Effector memory CD4-positive, alpha-beta T cell (primary cell): ENCODE data around the gene CCDC106.

Source experiments
- DNase-seq, 3 donors: peaks; one replicate each; pipeline ENCODE4 v3.0.0-alpha.2; 2020
- H3K27ac ChIP-seq: 2 replicates; pipeline ENCODE4 v1.7.0; 2013; ENCODE audit warnings: mild to moderate bottlenecking, low read length, moderate library complexity; ENCODE audit not compliant: insufficient read depth, poor library complexity, severe bottlenecking
- H3K27me3 ChIP-seq: replicated peaks from 2 replicates; pipeline ENCODE4 v1.7.0; 2013; ENCODE audit warnings: mild to moderate bottlenecking, low read length; ENCODE audit not compliant: insufficient read depth, control insufficient read depth, poor library complexity, severe bottlenecking
- H3K36me3 ChIP-seq: 2 replicates; pipeline ENCODE4 v1.7.0; 2013; ENCODE audit warnings: mild to moderate bottlenecking, low read length, moderate library complexity; ENCODE audit not compliant: control insufficient read depth, insufficient read depth
- H3K4me1 ChIP-seq: 2 replicates; pipeline ENCODE4 v1.7.0; 2013; ENCODE audit warnings: low read length, mild to moderate bottlenecking; ENCODE audit not compliant: control insufficient read depth, insufficient read depth, poor library complexity, severe bottlenecking
- H3K4me3 ChIP-seq: 2 replicates; pipeline ENCODE4 v1.7.0; 2013; ENCODE audit warnings: low read length, low read depth, mild to moderate bottlenecking; ENCODE audit not compliant: insufficient read depth, poor library complexity, severe bottlenecking
- H3K9me3 ChIP-seq: 2 replicates; pipeline ENCODE4 v1.7.0; 2013; ENCODE audit warnings: mild to moderate bottlenecking, low read length, moderate library complexity; ENCODE audit not compliant: control insufficient read depth

The CCDC106 gene

GRCh38 chr19:55667958-55668357 is 19.9 kb downstream of the CCDC106 start:
- H3K27me3 ChIP-seq = no peaks in the 10 kb centered on the region
- H3K36me3 ChIP-seq = peaks cover 78% of the 10 kb centered on the region
- H3K4me3 ChIP-seq = no peak overlapping the region
- no peaks in the 10 kb centered on the region for H3K4me1 ChIP-seq
- no peak overlapping the region for H3K27ac ChIP-seq
- no peaks in the 10 kb centered on the region for H3K9me3 ChIP-seq
- DNase-seq = no peak

DNA sequence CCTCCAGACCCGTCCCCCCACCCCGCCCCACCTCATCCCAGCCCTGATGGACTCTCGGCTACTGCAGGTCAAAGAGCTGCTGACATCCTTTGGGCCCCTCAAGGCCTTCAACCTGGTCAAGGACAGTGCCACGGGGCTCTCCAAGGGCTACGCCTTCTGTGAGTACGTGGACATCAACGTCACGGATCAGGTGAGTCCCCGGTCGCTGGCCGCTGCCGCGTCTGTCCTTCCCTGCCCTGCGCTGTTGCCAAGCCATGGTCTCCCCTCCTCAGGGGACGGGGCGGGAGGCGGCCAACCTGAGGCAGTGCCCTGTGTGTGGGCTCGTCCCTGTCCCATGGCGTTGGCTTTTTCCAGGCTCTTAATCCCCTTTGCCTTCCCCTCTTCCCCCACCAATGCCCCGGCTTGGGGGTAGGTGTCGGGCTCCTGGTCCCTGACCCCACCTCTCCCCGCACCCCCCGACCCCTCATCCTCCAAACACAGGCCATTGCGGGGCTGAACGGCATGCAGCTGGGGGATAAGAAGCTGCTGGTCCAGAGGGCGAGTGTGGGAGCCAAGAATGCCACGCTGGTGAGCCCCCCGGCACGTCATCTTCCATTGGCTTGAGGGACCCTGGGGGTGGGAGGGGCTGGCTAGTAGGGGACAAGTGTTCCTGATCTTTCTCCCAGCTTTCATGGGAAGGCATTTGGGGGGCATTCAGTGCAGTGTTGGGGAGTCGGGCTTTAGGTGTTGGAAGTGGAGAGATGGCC is 20.8 kb downstream of the CCDC106 start:
- Histone ChIP-seq H3K4me3 (no peak overlapping the region), H3K9me3 (no peaks in the 10 kb centered on the region), H3K36me3 (peaks cover 77% of the 10 kb centered on the region), H3K27me3 (no peaks in the 10 kb centered on the region), H3K27ac (no peak overlapping the region), H3K4me1 (no peaks in the 10 kb centered on the region)
- no peak for DNase-seq

DNA sequence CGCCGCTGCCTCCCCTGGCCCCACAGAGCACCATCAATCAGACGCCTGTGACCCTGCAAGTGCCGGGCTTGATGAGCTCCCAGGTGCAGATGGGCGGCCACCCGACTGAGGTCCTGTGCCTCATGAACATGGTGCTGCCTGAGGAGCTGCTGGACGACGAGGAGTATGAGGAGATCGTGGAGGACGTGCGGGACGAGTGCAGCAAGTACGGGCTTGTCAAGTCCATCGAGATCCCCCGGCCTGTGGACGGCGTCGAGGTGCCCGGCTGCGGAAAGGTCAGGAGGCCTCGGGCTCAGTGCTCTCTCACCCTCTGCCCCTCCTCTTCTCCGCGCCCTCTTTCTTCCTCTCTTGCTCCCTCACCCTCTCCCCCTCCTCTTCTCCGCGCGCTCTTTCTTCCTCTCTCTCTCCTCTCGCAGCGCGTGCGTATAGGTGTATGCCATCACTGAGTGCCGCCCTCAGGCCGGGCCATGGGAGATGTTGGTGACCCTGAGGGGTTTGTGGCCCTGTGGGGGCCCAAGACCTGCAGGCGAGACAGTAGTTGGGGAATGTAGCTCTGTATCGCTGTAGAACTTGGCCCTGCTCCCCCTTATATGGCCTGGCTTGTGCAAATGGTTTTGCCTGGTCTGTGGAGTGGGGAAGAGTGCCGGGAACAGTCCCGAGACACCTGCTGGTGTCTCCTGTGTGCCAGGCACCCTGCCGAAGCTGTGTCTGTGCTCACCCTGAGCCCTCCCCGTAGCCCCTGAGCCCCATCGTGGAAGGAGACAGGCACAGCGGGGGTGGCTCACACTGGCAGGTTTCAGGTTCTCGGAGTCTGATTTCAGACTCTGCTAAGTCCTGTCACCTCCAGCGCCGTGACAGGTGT is 21.6 kb downstream of the CCDC106 start:
- Histone ChIP-seq H3K9me3 (no peaks in the 10 kb centered on the region), H3K36me3 (peaks cover 69% of the 10 kb centered on the region), H3K4me3 (no peak overlapping the region), H3K27me3 (no peaks in the 10 kb centered on the region), H3K4me1 (peaks cover 4% of the 10 kb centered on the region), H3K27ac (no peak overlapping the region)
- no peak for DNase-seq

- H3K9me3 ChIP-seq = no peaks in the 10 kb centered on the region
- peaks cover 65% of the 10 kb centered on the region for H3K36me3 ChIP-seq
- no peak overlapping the region for H3K27ac ChIP-seq
- no peak for DNase-seq
- H3K27me3 ChIP-seq = no peaks in the 10 kb centered on the region
- H3K4me3 ChIP-seq = no peak overlapping the region
- peaks cover 4% of the 10 kb centered on the region for H3K4me1 ChIP-seq
Observed at GRCh38 chr19:55670280-55671053, 22.5 kb downstream of the CCDC106 start.

GRCh38 chr19:55671054-55671378 is 23.0 kb downstream of the CCDC106 start:
- H3K27me3 ChIP-seq = no peaks in the 10 kb centered on the region
- H3K36me3 ChIP-seq = peaks cover 60% of the 10 kb centered on the region
- H3K4me3 ChIP-seq = no peak overlapping the region
- peaks cover 9% of the 10 kb centered on the region for H3K4me1 ChIP-seq
- no peak for DNase-seq
- H3K9me3 ChIP-seq = no peaks in the 10 kb centered on the region
- H3K27ac ChIP-seq = no peak overlapping the region

GRCh38 chr19:55672418-55672817 is 24.4 kb downstream of the CCDC106 start:
- Histone ChIP-seq H3K27me3 (no peaks in the 10 kb centered on the region), H3K27ac (no peak overlapping the region), H3K4me3 (no peak overlapping the region), H3K9me3 (no peaks in the 10 kb centered on the region), H3K4me1 (peaks cover 20% of the 10 kb centered on the region), H3K36me3 (peaks cover 46% of the 10 kb centered on the region)
- no peak for DNase-seq

- no peak for DNase-seq
- peak overlapping the region; percentile 14 for H3K27ac ChIP-seq
- H3K9me3 ChIP-seq = no peaks in the 10 kb centered on the region
- H3K36me3 ChIP-seq = peaks cover 43% of the 10 kb centered on the region
- no peaks in the 10 kb centered on the region for H3K27me3 ChIP-seq
- H3K4me3 ChIP-seq = no peak overlapping the region
- peaks cover 24% of the 10 kb centered on the region for H3K4me1 ChIP-seq
Observed at GRCh38 chr19:55673465-55673864, 25.5 kb downstream of the CCDC106 start.

- Histone ChIP-seq H3K27me3 (no peaks in the 10 kb centered on the region), H3K27ac (peak overlapping the region; percentile 14), H3K4me1 (peaks cover 24% of the 10 kb centered on the region), H3K36me3 (peaks cover 43% of the 10 kb centered on the region), H3K9me3 (no peaks in the 10 kb centered on the region), H3K4me3 (no peak overlapping the region)
- DNase-seq = no peak
Observed at GRCh38 chr19:55673889-55674288, 25.9 kb downstream of the CCDC106 start.

DNA sequence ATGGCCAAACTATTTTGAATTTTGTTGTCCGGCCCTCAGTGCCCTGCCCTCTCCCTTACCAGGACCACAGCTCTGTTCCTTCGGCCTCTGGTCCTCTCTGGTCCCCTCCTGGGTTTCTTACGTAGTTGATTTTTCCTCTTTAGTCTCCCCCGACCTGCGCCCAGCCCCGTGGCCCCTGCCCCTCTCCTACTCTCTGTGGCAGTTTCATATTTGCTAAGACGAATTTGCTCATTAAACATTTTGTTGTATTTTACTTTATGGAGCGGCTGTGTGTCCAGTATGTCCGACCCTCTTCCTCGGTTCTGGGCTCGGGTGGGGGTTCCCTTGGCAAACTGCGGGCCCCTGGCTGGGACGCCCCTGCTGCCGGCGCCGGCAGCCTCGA is 26.4 kb downstream of the CCDC106 start:
- H3K4me1 ChIP-seq = peaks cover 24% of the 10 kb centered on the region
- H3K9me3 ChIP-seq = no peaks in the 10 kb centered on the region
- no peaks in the 10 kb centered on the region for H3K27me3 ChIP-seq
- H3K36me3 ChIP-seq = peaks cover 43% of the 10 kb centered on the region
- DNase-seq = no peak
- peak overlapping the region; percentile 72 for H3K27ac ChIP-seq
- H3K4me3 ChIP-seq = peak overlapping the region; percentile 48
